Measurements from ENCODE around the gene GATA5.

The GATA5 gene, protein sequence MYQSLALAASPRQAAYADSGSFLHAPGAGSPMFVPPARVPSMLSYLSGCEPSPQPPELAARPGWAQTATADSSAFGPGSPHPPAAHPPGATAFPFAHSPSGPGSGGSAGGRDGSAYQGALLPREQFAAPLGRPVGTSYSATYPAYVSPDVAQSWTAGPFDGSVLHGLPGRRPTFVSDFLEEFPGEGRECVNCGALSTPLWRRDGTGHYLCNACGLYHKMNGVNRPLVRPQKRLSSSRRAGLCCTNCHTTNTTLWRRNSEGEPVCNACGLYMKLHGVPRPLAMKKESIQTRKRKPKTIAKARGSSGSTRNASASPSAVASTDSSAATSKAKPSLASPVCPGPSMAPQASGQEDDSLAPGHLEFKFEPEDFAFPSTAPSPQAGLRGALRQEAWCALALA

GRCh38 chr20:62475772-62476055 lies at the start of gene GATA5:
Gene GATA5 (minus strand): TSS chr20:62475995. CDS start chr20:62475521, 474 bp downstream.
- no peak within 1 kb of the TSS for H3K4me3 ChIP-seq (ENCODE audit: low read length)
- TF ChIP-seq ZNF274 (IDR thresholded peaks at IDR 0.05; ENCODE audit: low read depth, low read length) = no peak

DNA sequence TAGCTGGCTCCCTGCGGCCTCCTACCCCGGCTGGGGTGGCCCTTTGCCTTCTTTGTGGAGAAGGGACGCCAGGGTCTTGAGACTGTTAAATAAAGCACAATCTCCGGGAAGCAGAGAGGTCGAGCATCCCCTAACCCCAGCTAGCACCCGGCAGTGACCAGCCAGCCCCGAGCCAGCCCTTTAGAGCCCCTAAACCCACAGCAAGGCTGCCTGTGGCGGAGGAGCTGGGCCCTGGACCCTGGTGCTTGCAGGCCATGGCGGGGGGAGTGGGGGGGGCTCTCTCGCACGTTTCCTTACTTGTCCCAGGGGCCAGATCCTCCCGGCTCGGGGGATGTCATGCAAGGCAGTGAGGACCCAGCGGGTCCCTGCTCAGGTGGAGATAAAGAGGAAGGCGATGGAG lies 49.2 kb upstream of the GATA5 start:
- TF ChIP-seq ZNF274 (IDR thresholded peaks at IDR 0.05; ENCODE audit: low read depth, low read length) = no peak
- H3K4me3 ChIP-seq (ENCODE audit: low read length) = no peak overlapping the region

DNA sequence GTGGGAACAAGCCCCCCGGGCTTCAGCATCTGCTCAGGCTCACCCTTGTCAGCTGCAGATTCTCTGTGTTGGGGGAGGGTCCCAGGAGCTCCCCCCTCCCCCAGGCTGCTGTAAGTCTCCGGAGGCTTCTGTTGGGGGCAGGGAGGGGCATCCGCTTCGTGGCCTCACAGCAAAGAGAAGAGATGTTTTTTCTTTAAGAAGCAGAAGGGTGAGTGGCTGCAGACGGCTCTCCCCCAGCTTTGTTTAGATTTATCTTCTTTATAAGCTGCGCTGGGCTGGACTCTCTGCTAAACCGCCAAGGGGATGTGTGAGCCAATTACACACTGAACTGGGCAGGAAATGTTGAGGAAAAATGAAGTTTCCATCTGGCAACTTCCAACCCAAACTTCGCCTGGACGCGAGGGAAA lies 48.7 kb upstream of the GATA5 start:
- no peak overlapping the region for H3K4me3 ChIP-seq (ENCODE audit: low read length)
- TF ChIP-seq ZNF274 (IDR thresholded peaks at IDR 0.05; ENCODE audit: low read depth, low read length) = no peak

DNA sequence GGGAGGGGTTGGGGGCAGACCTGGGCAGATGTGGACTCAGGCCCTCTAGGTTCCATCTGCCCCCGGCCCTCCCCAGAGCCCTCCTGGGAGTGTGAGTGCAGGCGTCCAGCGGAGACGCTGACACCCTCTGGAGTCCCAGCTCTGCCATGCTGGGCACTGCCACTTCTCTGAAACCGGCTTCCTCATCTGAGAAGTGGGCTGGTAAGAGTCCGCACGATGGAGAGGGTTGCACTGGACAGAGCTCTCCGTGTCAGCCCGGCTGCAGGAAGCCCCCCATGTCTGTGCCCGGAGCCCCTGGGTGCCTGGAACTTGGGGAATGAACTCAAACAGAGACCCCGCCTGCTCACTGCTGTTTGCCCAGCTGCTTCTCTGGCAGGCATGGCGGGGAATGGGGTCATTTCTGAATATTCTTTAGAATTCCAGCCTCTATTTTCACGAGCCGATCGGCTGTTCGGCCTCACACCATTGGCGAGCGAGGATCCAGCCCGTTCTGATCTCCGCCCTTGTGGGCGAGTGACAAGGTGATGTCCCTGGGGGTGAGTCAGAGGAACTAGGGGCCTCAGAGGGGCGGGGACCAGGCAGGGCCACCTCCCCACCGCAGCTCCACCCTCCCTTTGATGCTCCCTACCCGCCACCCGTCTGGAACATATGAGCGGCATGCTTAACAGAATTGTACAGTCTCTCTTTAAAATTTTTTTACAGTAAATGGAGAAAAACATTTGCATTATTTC lies 47.8 kb upstream of the GATA5 start:
- no peak for TF ChIP-seq ZNF274 (IDR thresholded peaks at IDR 0.05; ENCODE audit: low read depth, low read length)
- H3K4me3 ChIP-seq (ENCODE audit: low read length) = no peak overlapping the region

DNA sequence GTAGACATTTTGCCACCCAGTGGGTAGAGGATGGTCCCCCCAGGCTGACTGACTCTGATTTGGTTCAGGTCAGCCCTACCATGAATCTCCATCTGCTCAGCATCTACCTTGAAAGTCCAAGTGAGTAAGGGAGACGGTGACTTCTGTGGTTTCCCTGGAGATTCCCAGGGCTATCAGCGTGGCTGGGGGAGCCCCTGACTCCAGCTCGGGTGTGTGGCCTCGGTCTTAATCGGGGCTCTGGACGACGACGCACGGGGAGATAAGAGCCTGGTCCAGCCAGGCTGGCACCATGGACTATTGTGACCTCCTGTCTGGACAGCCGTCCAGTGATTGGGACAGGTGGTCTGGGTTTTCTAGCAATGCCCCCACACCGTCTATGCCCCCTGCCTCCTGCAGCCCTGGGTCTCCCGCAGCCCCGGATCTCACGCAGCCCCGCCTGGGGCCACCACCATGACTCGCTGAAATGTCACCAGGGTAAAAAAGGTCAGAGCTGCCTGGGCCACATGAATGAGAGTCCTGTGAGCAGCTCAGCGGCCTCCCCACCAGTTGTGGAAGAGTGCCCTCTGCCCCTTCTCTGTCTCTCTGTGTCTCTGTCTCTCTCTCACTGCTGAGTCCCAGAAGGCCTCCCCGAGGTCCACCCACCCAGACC lies 47.1 kb upstream of the GATA5 start:
- no peak overlapping the region for H3K4me3 ChIP-seq (ENCODE audit: low read length)
- no peak for TF ChIP-seq ZNF274 (IDR thresholded peaks at IDR 0.05; ENCODE audit: low read depth, low read length)

GRCh38 chr20:62519826-62520225 lies 44.0 kb upstream of the GATA5 start:
- no peak overlapping the region for H3K4me3 ChIP-seq (ENCODE audit: low read length)
- no peak for TF ChIP-seq ZNF274 (IDR thresholded peaks at IDR 0.05; ENCODE audit: low read depth, low read length)

DNA sequence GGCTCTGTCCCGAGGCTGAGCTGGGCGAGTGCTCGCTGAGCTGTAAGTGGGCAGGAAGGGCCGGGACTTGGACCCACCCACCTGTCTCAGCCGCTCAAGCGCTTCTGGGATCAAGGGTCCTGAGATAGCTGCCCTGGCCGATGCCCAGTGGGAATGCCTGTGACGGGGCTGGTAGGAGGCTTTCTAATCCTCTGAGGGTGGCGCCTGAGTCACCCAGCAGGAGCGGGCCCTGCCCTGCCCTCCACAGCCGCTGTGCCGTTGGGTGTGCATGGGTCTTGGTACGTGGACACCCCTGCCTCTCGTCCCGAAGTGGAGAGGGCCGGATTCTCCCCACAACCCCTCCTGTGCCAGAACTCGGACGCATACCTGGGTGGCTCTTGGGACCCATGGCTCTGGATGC lies 43.1 kb upstream of the GATA5 start:
- no peak overlapping the region for H3K4me3 ChIP-seq (ENCODE audit: low read length)
- TF ChIP-seq ZNF274 (IDR thresholded peaks at IDR 0.05; ENCODE audit: low read depth, low read length) = no peak

DNA sequence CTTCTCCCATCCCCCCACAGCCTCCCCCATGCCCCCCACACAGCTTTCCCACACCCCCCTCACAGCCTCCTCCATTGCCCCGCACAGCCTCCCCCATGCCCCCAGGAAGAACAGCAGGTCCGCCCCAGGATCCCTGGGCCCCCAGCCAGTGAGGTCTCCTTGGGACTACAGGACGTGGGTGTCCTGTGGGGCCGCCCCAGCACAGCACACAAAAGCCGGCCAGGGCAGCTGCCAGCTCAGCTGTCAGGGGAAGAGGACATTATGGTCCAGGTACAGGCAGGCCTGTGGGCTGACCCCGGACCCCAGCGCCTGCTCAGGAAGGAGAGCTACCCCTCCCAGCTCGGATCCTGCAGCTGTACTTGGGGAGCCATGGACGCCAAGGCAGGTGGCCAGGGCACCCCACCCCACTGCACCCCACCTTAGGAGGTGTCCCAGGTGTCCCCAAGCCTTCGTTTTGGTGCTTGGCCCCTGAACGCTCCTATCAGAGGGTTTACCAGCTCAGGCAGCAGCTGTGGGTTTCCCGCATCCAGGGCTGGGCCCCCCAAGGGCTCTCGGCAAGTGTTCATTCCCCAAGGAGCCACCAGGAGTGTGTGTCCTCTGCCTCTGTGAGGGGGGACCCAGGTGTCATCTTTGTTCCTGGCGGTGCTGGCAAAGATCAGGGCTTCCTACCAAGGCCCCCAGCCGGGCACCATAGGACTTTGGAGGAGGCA lies 42.3 kb upstream of the GATA5 start:
- TF ChIP-seq ZNF274 (IDR thresholded peaks at IDR 0.05; ENCODE audit: low read depth, low read length) = no peak
- H3K4me3 ChIP-seq (ENCODE audit: low read length) = no peak overlapping the region

DNA sequence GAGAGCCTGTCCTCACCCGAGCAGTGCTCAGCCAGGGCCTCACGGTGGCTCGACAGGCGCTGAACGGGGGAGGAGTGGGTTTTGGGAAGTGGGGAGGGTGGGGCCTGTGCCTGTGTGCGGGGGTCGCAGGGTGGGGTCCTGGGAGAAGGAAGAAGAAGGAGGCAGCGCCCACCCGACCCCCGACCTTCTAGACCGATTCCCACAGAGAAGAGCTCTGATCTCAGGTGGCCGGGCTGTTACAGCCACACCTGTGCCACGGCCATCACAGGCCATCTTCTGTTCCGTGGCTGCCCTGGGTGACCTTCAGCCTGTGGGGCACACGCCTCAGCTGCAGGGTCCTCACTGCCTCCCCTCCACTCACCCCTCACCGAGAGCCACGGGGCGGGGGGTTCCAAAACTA lies 41.4 kb upstream of the GATA5 start:
- no peak overlapping the region for H3K4me3 ChIP-seq (ENCODE audit: low read length)
- TF ChIP-seq ZNF274 (IDR thresholded peaks at IDR 0.05; ENCODE audit: low read depth, low read length) = no peak

DNA sequence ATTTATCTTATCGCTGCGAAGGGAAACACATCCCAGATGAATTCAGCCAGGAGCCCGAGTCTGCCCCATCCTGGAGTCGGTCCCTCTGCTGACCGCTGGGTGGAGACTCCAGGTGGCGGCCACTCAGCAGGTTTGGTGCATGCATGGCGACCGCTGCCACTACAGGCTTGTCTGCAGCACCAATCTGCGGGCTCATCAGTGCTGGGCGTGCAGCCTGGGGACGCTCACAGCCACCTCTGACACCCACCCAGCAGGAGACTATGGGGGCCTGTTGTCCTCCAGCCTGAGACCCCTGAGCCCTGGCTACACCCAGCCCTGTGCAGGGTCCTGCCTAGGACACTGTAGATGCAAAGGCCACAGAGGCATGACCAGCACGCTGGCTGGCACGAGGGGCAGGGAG lies 40.5 kb upstream of the GATA5 start:
- TF ChIP-seq ZNF274 (IDR thresholded peaks at IDR 0.05; ENCODE audit: low read depth, low read length) = no peak
- no peak overlapping the region for H3K4me3 ChIP-seq (ENCODE audit: low read length)

DNA sequence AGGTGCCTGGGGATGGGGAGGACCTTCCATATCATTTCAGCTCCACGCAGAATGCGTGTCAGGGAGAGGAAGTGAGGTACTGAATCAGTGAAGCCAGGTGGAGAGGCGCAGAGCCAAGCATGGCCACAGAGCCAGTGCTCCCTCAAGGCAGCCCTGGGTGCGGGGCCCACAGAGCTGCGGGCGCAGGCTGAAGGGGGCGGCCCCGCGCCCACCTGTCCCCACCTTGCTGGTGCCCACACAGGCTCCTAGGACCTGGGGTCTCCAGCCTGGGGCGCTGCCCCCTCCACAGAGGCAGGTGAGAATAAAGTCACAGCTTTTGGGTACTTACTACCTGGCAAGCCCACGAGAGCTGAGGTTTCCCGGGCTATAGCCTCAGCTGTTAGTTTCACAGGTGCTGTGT lies 40.0 kb upstream of the GATA5 start:
- TF ChIP-seq ZNF274 (IDR thresholded peaks at IDR 0.05; ENCODE audit: low read depth, low read length) = no peak
- H3K4me3 ChIP-seq (ENCODE audit: low read length) = no peak overlapping the region

DNA sequence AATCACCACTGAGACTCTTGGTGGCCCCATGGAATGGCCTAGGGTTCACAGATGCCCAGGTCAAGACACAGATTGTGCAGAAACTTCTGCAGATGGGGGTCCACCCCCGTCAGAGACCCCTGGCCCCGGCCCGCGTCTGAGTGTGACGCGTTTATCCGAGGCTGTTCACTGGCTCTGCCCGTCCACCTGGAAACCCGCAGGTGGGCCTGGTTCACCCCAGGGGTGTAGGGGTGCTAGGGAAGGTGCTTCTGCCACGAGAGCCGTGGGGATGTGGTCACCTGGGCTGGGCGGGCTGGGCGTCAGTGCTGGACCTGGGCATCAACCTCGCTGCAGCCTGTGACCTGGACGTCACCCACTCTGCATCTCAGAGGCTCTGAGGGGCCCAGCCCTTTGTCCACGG lies 39.5 kb upstream of the GATA5 start:
- no peak overlapping the region for H3K4me3 ChIP-seq (ENCODE audit: low read length)
- TF ChIP-seq ZNF274 (IDR thresholded peaks at IDR 0.05; ENCODE audit: low read depth, low read length) = no peak

- no peak for TF ChIP-seq ZNF274 (IDR thresholded peaks at IDR 0.05; ENCODE audit: low read depth, low read length)
- no peak overlapping the region for H3K4me3 ChIP-seq (ENCODE audit: low read length)
Observed at GRCh38 chr20:62513991-62514390, 38.2 kb upstream of the GATA5 start.

DNA sequence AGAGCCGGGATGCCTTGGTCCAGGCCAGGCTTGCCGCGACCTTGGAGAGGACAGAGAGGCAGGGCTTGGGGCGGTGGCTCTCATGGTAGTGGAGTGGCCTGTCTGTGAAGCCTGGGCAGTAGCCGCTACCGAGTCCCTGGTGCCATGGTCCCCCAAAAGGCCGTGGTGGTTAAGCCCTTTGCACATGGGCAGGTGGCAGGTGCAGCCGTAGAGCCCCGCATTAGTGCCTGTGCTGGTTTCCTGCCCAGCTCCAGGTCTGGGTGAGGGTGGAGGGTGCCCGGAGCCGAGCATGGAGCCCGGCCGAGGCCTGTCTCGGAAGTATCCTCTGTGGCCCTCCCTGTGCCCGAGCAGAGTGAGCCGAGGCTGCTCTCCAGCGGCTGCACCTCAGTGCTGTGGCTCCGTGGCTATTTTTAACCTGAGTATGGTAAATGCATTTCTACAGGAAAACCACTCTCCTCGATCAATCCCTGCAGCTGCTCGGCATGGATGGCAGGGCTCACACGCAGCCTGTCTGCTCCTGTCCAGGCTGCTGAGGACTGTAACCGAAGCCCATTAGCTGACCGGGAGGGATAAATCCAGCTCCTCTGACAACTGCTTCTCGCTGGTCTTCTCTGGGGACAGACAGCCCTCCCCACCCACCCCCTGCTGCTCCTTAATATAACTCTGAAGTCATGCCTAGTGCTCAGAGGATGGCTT lies 36.3 kb upstream of the GATA5 start:
- H3K4me3 ChIP-seq (ENCODE audit: low read length) = no peak overlapping the region
- no peak for TF ChIP-seq ZNF274 (IDR thresholded peaks at IDR 0.05; ENCODE audit: low read depth, low read length)
